DOHH2 (cell line): ENCODE measurements around the gene CTBP1.

ENCODE experiments used
- H3F3A ChIP-seq: fragments of 200-600 bp; sonication (generic), shearing (Covaris generic); 2 replicates; pipeline ENCODE4 v1.6.0; 2016; ENCODE audit warnings: antibody characterized with exemption, mild to moderate bottlenecking; ENCODE audit not compliant: control insufficient read depth, insufficient read depth
- H3K27ac ChIP-seq: fragments of 200-600 bp; sonication (generic); 2 replicates; pipeline ENCODE4 v1.5.1; 2014; ENCODE audit warnings: low read depth, mild to moderate bottlenecking, low read length, moderate library complexity
- H3K27me3 ChIP-seq: fragments of 200-600 bp; sonication (generic); 2 replicates; pipeline ENCODE4 v1.6.1; 2014; ENCODE audit warnings: mild to moderate bottlenecking, low read length, mixed read lengths; ENCODE audit not compliant: control insufficient read depth
- H3K36me3 ChIP-seq: fragments of 200-600 bp; sonication (generic); 2 replicates; pipeline ENCODE4 v1.6.1; 2014; ENCODE audit warnings: mild to moderate bottlenecking, low read length, moderate library complexity, mixed read lengths; ENCODE audit not compliant: control insufficient read depth
- H3K4me1 ChIP-seq: fragments of 200-600 bp; sonication (generic); 2 replicates; pipeline ENCODE4 v1.6.1; 2014; ENCODE audit warnings: mild to moderate bottlenecking, low read length, mixed read lengths; ENCODE audit not compliant: control insufficient read depth
- H3K4me2 ChIP-seq: fragments of 200-600 bp; sonication (generic); 2 replicates; pipeline ENCODE4 v1.6.0; 2014; ENCODE audit warnings: mild to moderate bottlenecking, low read length, moderate library complexity
- H3K4me3 ChIP-seq: fragments of 200-600 bp; sonication (generic); 2 replicates; pipeline ENCODE4 v1.5.1; 2014; ENCODE audit warnings: mild to moderate bottlenecking, low read length, mixed read lengths
- H3K79me2 ChIP-seq: fragments of 200-600 bp; sonication (generic); 2 replicates; pipeline ENCODE4 v1.6.1; 2014; ENCODE audit warnings: mild to moderate bottlenecking, low read length, mixed read lengths; ENCODE audit not compliant: control insufficient read depth
- H3K9me2 ChIP-seq: fragments of 200-600 bp; sonication (generic); replicated peaks from 2 replicates; pipeline ENCODE4 v1.6.1; 2014; ENCODE audit warnings: mild to moderate bottlenecking, low read length, mixed read lengths; ENCODE audit not compliant: control insufficient read depth
- H3K9me3 ChIP-seq: fragments of 200-600 bp; sonication (generic); 2 replicates; pipeline ENCODE4 v1.6.1; 2014; ENCODE audit warnings: antibody characterized with exemption, low read length, mixed read lengths; ENCODE audit not compliant: control insufficient read depth, insufficient read depth
- H4K20me1 ChIP-seq: fragments of 200-600 bp; sonication (generic); 2 replicates; pipeline ENCODE4 v1.6.0; 2014; ENCODE audit warnings: low read depth, mild to moderate bottlenecking, antibody characterized with exemption, low read length, moderate library complexity; ENCODE audit not compliant: control insufficient read depth, insufficient read depth
- EZH2phosphoT487 ChIP-seq: fragments of 200-600 bp; sonication (generic); IDR thresholded peaks from 2 replicates; pipeline ENCODE4 v1.6.1; 2017; ENCODE audit warnings: borderline replicate concordance, mild to moderate bottlenecking, antibody characterized with exemption, low read length, moderate library complexity, mixed read lengths
- TF ChIP-seq, protein P1 (sequence below): fragments of 200-600 bp; sonication (generic); IDR thresholded peaks from one replicate; pipeline ENCODE4 v1.5.1; 2014; ENCODE audit warnings: antibody characterized with exemption, mild to moderate bottlenecking, low read depth, low read length; ENCODE audit not compliant: poor library complexity, severe bottlenecking

The CTBP1 gene

DNA sequence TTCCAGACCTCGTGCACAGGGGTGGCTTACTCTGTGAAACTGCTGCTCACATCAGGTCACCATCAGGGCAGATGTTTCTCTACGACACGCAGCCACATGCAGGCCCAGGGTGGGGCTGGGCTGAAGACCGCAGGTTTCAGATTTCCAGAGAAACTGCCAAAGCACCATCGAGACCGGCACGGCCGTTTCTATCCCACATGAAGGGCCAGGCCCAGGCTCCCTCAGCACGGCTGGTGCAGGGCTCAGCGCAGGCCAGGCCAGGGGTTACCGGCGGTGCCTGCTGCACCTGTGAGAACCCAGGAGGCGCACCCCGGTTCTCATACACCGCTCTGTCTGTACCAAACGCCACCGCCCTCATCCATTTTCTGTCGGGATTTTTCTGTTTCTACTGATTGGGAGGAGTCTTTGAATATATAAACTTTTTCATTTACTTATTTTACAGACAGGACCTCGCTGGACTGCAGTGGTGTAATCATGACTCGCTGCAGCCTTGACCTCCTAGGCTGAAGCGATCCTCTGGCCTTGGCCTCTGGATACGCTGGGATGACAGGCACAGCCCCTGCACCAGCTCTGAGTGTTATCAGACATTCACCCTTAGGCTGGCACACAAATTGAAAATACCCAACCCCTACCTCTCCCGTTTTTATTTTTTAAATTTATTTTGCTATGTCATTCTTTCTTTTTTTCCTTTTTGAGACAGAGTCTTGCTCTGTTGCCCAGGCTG is 17.1 kb downstream of the CTBP1 start:
- Histone ChIP-seq H3K27me3 (no peaks in the 10 kb centered on the region), H4K20me1 (0 out of 2 replicates have a peak, but pooled peaks cover 4% of the 10 kb centered on the region), H3K4me3 (no peak overlapping the region), H3K9me2 (no peaks in the 10 kb centered on the region), H3K4me2 (no peak overlapping the region), H3K9me3 (no peaks in the 10 kb centered on the region), H3K36me3 (peaks cover 96% of the 10 kb centered on the region), H3F3A (no peaks in the 10 kb centered on the region), H3K4me1 (no peaks in the 10 kb centered on the region), H3K79me2 (peaks cover 43% of the 10 kb centered on the region), H3K27ac (no peak overlapping the region)
- TF ChIP-seq EZH2phosphoT487: no peak

DNA sequence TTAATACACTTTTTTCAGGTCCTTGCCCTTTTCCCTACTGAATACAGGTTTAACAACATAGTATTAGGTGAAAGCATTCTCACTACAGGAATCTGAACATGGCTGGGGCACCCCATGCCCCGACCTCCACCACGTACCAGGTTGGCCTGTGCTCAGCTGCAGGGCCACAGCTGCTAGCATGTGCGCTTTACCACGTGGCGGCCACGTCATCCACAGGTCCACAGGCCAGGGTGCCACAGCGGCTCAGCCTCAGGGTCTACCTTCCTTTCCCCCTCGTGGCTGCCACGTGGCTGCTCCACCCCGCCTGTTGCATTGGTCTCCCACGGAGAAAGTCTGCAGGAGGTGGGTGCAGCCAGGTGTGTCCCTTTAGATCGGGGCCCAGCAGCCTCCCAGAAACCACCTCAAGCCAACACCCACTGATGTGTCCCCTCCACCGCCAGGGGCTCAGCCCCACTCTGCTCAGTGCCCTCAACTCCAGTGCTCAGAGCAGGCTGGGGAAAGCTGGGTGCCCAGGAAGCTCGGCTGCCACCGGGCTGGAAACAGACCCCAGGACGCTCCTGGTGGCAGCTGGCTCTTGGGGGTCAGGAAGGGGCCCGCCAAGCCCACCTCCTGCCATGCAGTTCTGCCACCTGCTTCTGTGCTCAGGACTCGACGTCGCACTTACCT is 17.8 kb downstream of the CTBP1 start:
- Histone ChIP-seq H4K20me1 (0 out of 2 replicates have a peak, but pooled peaks cover 6% of the 10 kb centered on the region), H3K4me3 (no peak overlapping the region), H3K9me3 (no peaks in the 10 kb centered on the region), H3K36me3 (peaks cover 96% of the 10 kb centered on the region), H3K4me2 (no peak overlapping the region), H3K27ac (no peak overlapping the region), H3K4me1 (no peaks in the 10 kb centered on the region), H3K9me2 (no peaks in the 10 kb centered on the region), H3K27me3 (no peaks in the 10 kb centered on the region), H3F3A (no peaks in the 10 kb centered on the region), H3K79me2 (peaks cover 40% of the 10 kb centered on the region)
- TF ChIP-seq, protein P1, sequence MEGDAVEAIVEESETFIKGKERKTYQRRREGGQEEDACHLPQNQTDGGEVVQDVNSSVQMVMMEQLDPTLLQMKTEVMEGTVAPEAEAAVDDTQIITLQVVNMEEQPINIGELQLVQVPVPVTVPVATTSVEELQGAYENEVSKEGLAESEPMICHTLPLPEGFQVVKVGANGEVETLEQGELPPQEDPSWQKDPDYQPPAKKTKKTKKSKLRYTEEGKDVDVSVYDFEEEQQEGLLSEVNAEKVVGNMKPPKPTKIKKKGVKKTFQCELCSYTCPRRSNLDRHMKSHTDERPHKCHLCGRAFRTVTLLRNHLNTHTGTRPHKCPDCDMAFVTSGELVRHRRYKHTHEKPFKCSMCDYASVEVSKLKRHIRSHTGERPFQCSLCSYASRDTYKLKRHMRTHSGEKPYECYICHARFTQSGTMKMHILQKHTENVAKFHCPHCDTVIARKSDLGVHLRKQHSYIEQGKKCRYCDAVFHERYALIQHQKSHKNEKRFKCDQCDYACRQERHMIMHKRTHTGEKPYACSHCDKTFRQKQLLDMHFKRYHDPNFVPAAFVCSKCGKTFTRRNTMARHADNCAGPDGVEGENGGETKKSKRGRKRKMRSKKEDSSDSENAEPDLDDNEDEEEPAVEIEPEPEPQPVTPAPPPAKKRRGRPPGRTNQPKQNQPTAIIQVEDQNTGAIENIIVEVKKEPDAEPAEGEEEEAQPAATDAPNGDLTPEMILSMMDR: no peak
- no peak for TF ChIP-seq EZH2phosphoT487

DNA sequence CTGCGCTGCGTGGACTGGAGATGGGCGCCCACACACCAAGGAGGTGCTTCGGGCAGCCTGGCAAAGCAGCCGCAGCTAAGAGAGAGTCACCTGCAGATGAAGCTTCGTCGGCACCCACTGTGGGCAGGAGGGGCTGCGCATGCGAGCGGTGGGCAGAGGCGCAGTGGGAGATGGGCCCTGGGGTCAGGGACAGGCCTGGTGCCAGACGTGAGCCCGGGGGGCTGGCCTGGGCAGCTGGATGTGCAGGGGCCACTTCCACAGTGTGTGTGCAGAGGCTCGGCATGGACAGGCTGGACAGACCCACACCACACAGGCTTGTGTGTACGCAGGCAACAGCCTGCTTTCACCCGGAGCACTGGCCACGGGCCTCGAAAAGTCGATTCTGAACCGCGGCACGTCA is 18.6 kb downstream of the CTBP1 start:
- Histone ChIP-seq H3K9me2 (no peaks in the 10 kb centered on the region), H3K4me3 (no peak overlapping the region), H3K4me1 (no peaks in the 10 kb centered on the region), H3K36me3 (peaks cover 96% of the 10 kb centered on the region), H3K27me3 (no peaks in the 10 kb centered on the region), H3K4me2 (no peak overlapping the region), H3K79me2 (peaks cover 35% of the 10 kb centered on the region), H3F3A (no peaks in the 10 kb centered on the region), H3K27ac (no peak overlapping the region), H3K9me3 (no peaks in the 10 kb centered on the region), H4K20me1 (0 out of 2 replicates have a peak, but pooled peaks cover 3% of the 10 kb centered on the region)
- TF ChIP-seq, protein P1: no peak
- no peak for TF ChIP-seq EZH2phosphoT487
